ENCODE results near the gene COL3A1. TPM values are rescaled to one million over a fixed set of nuclear protein-coding genes. Genes with fewer than 3 reads are reported as not detected.

COL3A1 gene
- total RNA-seq, 1 donor = 1,653 TPM

- no peak for TF ChIP-seq CTCF (IDR thresholded peaks at IDR 0.05; ENCODE audit: insufficient read depth, low read length)
- DNase-seq (ENCODE audit: low read depth) = peak; percentile 20
Measured at GRCh38 chr2:189020179-189020578, 46.0 kb downstream of the COL3A1 start.

GRCh38 chr2:189022053-189022481 lies 47.9 kb downstream of the COL3A1 start:
- no peak for TF ChIP-seq CTCF (IDR thresholded peaks at IDR 0.05; ENCODE audit: insufficient read depth, low read length)
- peak; percentile 98 for DNase-seq (ENCODE audit: low read depth)
- no peak overlapping the region for H3K4me3 ChIP-seq (ENCODE audit: low read depth, low read length)

More at GRCh38 chr2:189020179-189020578, 46.0 kb downstream of the COL3A1 start:
- H3K4me3 ChIP-seq (ENCODE audit: low read depth, low read length) = no peak overlapping the region

DNA sequence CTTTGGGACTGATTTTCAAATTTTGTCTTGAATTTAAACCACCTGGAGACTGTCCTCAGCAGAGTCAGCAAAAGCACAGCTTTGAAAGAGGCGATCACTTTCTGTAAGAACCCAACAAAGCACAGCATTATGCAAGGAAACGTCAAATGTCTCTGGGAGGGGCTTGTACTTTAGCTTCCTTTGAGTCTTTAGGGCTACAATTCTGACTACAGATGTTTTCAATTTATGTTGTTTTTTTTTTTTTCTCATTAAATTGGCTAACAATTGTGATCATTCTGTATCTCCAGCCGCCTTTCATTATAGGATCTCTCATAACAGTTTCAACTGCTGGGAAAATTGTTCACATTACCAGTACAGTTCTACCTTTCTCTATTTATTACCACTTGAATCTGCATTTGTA lies 48.3 kb downstream of the COL3A1 start:
- no peak for TF ChIP-seq CTCF (IDR thresholded peaks at IDR 0.05; ENCODE audit: insufficient read depth, low read length)
- no peak overlapping the region for H3K4me3 ChIP-seq (ENCODE audit: low read depth, low read length)
- peak; percentile 93 for DNase-seq (ENCODE audit: low read depth)

DNA sequence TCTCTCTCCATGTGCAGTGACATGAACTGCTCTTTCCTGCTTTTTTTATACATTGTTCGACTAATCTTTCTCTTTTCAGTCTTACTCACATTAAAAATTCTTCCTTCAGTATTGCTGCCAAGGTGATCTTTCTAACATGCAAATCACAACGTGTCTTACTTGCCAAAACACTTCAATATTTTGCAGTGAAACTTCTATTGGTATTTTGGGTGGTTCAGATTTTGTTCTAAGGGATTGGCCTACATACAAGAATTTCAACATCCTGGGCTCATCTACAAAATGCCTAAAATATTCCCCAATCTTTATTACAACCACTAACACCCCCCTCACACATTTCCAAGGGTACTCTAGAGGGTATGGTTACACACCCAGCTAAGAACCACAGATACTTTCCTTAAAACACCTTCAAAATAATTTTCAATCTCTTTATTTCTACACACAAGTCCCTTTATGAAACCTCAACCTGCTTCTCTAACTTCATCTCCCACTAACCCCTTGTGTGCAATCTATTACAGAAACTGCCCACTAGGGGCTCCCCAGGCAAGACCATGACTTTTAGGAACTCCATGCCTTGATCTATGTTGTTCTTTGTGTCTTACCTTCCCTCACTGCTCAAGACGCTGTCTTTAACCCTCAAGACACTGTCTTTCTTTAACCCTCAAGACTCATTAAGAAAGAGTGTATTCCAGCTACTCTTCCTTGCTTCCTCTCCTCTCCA lies 50.9 kb downstream of the COL3A1 start:
- peak; percentile 87 for DNase-seq (ENCODE audit: low read depth)
- peak; percentile 63 for TF ChIP-seq CTCF (IDR thresholded peaks at IDR 0.05; ENCODE audit: insufficient read depth, low read length)
- H3K4me3 ChIP-seq (ENCODE audit: low read depth, low read length) = no peak overlapping the region

DNA sequence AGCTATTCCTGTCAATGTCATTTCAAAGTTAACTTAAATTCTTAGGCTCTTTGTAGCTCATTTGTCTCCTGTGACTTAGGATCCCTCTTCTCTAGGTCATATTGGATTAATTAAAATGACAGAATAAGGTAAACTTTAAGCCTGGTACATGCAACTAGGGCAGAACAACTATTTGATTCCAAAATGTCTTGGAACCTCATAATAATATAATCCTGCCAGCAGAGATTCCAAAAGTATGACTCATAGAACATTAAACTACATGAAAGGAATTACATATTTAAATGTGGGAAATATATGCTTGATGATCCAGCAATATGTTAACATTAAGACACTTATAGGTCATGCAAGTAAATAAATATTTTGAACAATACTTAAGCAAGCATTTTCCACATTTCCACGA lies 63.3 kb downstream of the COL3A1 start:
- no peak overlapping the region for H3K4me3 ChIP-seq (ENCODE audit: low read depth, low read length)
- DNase-seq (ENCODE audit: low read depth) = peak; percentile 74
- no peak for TF ChIP-seq CTCF (IDR thresholded peaks at IDR 0.05; ENCODE audit: insufficient read depth, low read length)

DNA sequence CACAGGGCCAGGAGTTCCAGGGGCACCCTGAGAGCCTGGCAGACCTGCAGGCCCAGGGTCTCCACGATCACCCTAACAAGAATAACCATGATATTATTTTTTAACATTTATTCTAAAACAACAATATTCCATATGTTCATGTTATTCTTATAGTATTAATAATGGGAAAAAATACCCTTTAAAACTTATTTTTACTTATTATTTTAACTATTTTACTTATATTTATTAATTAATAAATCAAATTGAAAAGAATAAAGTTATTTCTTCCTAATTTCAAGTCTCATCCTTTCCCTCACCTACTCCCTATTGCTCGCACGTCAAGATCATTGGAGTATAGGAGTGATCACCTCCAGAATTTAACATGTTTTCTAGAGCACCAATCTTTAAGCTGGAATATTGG lies 71.7 kb downstream of the COL3A1 start:
- H3K4me3 ChIP-seq (ENCODE audit: low read depth, low read length) = no peak overlapping the region
- TF ChIP-seq CTCF (IDR thresholded peaks at IDR 0.05; ENCODE audit: insufficient read depth, low read length) = no peak
- DNase-seq (ENCODE audit: low read depth) = no peak

DNA sequence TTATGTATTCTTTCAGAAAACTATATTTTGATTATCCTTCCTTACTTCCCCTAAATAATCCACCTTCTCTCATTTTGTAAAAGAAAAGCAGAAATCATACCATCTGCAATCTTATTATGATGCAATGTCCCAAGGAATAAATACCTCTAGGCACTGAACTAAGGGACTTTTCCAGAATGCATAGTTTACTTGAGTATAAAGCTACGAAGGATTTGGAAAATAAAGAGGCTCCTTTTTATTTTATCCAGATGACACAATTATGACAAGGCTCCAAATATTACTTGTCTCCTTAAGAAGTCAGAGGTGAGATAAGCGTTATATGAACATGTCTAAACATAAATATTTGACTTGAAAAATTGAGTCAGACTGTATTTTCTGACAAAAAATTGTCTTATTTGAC lies 72.1 kb downstream of the COL3A1 start:
- no peak for TF ChIP-seq CTCF (IDR thresholded peaks at IDR 0.05; ENCODE audit: insufficient read depth, low read length)
- no peak overlapping the region for H3K4me3 ChIP-seq (ENCODE audit: low read depth, low read length)
- no peak for DNase-seq (ENCODE audit: low read depth)

Data from fibroblast of the aortic adventitia (primary cell).